Right atrium auricular region (tissue), 2 donors: ENCODE results near the gene ADAMTS2. TPM values are rescaled to one million over a fixed set of nuclear protein-coding genes. Genes with fewer than 3 reads are reported as not detected.

ENCODE experiments used
- DNase-seq: peaks from one replicate; pipeline ENCODE4 v3.0.0-alpha.2; 2019; ENCODE audit warnings: low spot score
- H3K27ac ChIP-seq, 2 donors: fragments of 200-600 bp; sonication (generic); 1 replicate in 1 of 2; 2 replicates in 1 of 2; pipeline ENCODE4 v1.5.1; 2016 to 2019
- H3K27me3 ChIP-seq, 2 donors: fragments of 200-600 bp; sonication (generic); one replicate each; pipeline versions ENCODE4 v1.5.1 to v1.6.0; 2017 to 2019
- H3K36me3 ChIP-seq: fragments of 200-600 bp; sonication (generic); one replicate; pipeline ENCODE4 v1.5.1; 2016
- H3K4me1 ChIP-seq, 2 donors: fragments of 200-600 bp; sonication (generic); one replicate each; pipeline versions ENCODE4 v1.5.1 to v1.6.0; 2017 to 2019
- H3K4me3 ChIP-seq, 2 donors: fragments of 200-600 bp; sonication (generic); 1 replicate in 1 of 2; 2 replicates in 1 of 2; pipeline ENCODE4 v1.5.1; 2017 to 2019; ENCODE audit warnings: mild to moderate bottlenecking in 1 of 2, moderate library complexity in 1 of 2
- H3K9me3 ChIP-seq, 2 donors: fragments of 200-600 bp; sonication (generic); one replicate each; pipeline ENCODE4 v1.5.1; 2019
- CTCF ChIP-seq, 2 donors: fragments of 200-600 bp; sonication (generic); IDR thresholded peaks; one replicate each; pipeline ENCODE4 v1.5.1; 2019; ENCODE audit warnings: antibody characterized with exemption in 2 of 2
- total RNA-seq, 2 donors: library from RNA; depleted of rRNA; stranded (reverse); fragments of >200 nt; gene quantifications; one replicate each; pipeline ENCODE4 v1.1.0, GENCODE V29; 2016

The ADAMTS2 gene
- total RNA-seq, 2 donors from 2014 or later, result 13.6 to 13.7 TPM

GRCh38 chr5:179339996-179340395 lies 5.3 kb downstream of the ADAMTS2 start:
- H3K4me3 ChIP-seq, result no peak overlapping the region
- H3K9me3 ChIP-seq, result no peaks in the 10 kb centered on the region
- no peaks in the 10 kb centered on the region for H3K27me3 ChIP-seq
- DNase-seq, result no peak
- no peaks in the 10 kb centered on the region for H3K36me3 ChIP-seq
- no peak overlapping the region for H3K27ac ChIP-seq
- peaks cover 0 to 27% of the 10 kb centered on the region in 2 donors for H3K4me1 ChIP-seq
- no peak for TF ChIP-seq CTCF (IDR thresholded peaks at IDR 0.05)

- Histone ChIP-seq H3K9me3 (no peaks in the 10 kb centered on the region), H3K4me3 (no peak overlapping the region), H3K27ac (no peak overlapping the region), H3K36me3 (no peaks in the 10 kb centered on the region), H3K4me1 (peaks cover 0 to 20% of the 10 kb centered on the region in 2 donors), H3K27me3 (no peaks in the 10 kb centered on the region)
- no peak for DNase-seq
- TF ChIP-seq CTCF (IDR thresholded peaks at IDR 0.05), result no peak
Observed at GRCh38 chr5:179339081-179339480, 6.2 kb downstream of the ADAMTS2 start.

- no peak overlapping the region for H3K4me3 ChIP-seq
- no peak for DNase-seq
- no peaks in the 10 kb centered on the region for H3K27me3 ChIP-seq
- no peak for TF ChIP-seq CTCF (IDR thresholded peaks at IDR 0.05)
- H3K36me3 ChIP-seq, result no peaks in the 10 kb centered on the region
- H3K9me3 ChIP-seq, result no peaks in the 10 kb centered on the region
- H3K4me1 ChIP-seq, result peaks cover 0 to 9% of the 10 kb centered on the region in 2 donors
- no peak overlapping the region for H3K27ac ChIP-seq
Observed at GRCh38 chr5:179337796-179338676, 7.2 kb downstream of the ADAMTS2 start.

- no peak for DNase-seq
- no peaks in the 10 kb centered on the region for H3K27me3 ChIP-seq
- no peak for TF ChIP-seq CTCF (IDR thresholded peaks at IDR 0.05)
- no peaks in the 10 kb centered on the region for H3K9me3 ChIP-seq
- no peaks in the 10 kb centered on the region for H3K36me3 ChIP-seq
- H3K27ac ChIP-seq, result no peak overlapping the region
- H3K4me1 ChIP-seq, result peaks cover 0 to 1% of the 10 kb centered on the region in 2 donors
- H3K4me3 ChIP-seq, result no peak overlapping the region
Observed at GRCh38 chr5:179336871-179337795, 8.1 kb downstream of the ADAMTS2 start.

GRCh38 chr5:179336126-179336870 lies 9.0 kb downstream of the ADAMTS2 start:
- Histone ChIP-seq H3K27ac (no peak overlapping the region), H3K9me3 (no peaks in the 10 kb centered on the region), H3K4me3 (no peak overlapping the region), H3K36me3 (no peaks in the 10 kb centered on the region), H3K27me3 (no peaks in the 10 kb centered on the region), H3K4me1 (no peaks in the 10 kb centered on the region)
- no peak for DNase-seq
- TF ChIP-seq CTCF (IDR thresholded peaks at IDR 0.05), result no peak
